ENCODE data around the gene GIMAP5. TPM values are rescaled to one million over a fixed set of nuclear protein-coding genes. Genes with fewer than 3 reads are reported as not detected.

GIMAP5 gene
- total RNA-seq, 1 donor from 2014 or later = 242 TPM

DNA sequence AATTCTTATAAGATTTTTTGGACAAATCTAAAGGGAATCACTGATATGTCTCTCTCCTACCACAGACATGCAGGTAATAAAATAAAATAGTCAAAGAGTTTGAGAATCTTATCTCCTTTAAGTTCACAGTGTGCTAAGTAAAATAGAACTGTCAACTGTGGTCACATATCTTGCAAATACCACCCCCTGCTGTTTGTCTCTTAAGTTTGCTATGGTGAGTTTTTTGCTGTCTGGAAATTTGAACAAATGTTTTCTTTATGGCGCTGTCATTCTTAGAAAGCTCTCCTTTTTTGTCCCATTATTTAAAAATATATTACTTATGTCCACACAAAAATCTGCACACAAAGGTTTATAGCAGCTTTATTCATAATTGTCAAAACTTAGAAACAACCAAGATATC lies 19.6 kb downstream of the GIMAP5 start:
- intact Hi-C loops (cut with micrococcal nuclease) = loop anchor here (1.0 to 10.0 kb wide), 5 partner anchors 309 to 882 kb away; partner anchors contain the start of gene ATP6V0E2

DNA sequence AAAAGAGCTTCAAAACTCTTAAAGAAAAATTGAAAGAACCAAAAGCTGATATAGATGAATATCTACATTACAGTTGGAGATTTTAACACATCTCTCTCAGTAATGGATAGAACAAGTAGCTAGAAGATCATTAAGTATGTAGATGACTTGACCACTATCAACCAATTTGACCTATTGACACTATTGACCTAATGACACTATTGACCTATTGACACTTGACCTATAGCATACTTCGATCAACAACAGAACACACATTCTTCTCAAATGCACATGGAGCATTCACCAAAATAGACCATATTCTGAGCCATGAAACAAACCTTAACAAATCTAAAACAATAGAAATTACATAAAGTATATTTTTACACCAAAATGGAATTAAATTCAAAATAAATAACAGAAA lies 22.3 kb downstream of the GIMAP5 start:
- intact Hi-C loops (cut with micrococcal nuclease) = loop anchor here (10.0 kb wide), 1 partner anchor 885 kb away; the partner anchor contains the start of gene ATP6V0E2

DNA sequence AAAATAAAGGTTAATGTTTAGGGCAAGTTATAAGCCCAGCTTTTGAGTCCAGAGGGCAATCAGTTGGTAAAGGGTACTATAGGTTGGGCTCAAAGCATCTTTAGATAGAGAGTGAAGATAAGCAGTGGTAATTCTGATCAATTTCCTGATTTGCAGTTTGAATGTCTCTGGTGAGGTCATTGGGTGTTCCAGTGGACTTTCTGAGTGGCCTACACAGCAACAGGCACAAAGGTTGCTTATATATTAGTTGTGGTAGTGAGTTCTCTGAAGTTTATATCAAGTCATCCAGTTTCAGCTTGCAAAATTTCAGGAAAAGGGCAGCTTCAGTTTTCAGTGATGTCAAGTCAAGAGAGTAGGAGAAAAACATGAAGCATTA lies 29.1 kb downstream of the GIMAP5 start:
- intact Hi-C loops (cut with micrococcal nuclease) = no loop called here

- intact Hi-C loops (cut with micrococcal nuclease) = loop anchor here (10.0 kb wide), 1 partner anchor 245 kb away; no protein-coding TSS in a partner anchor
Measured at GRCh38 chr7:150769768-150770167, 32.5 kb downstream of the GIMAP5 start.

GRCh38 chr7:150774131-150774530 lies 36.9 kb downstream of the GIMAP5 start:
- intact Hi-C loops (cut with micrococcal nuclease) = loop anchor here (10.0 kb wide), 1 partner anchor 241 kb away; no protein-coding TSS in a partner anchor

GRCh38 chr7:150778014-150778737 lies 41.0 kb downstream of the GIMAP5 start:
- intact Hi-C loops (cut with micrococcal nuclease) = loop anchor here (1.0 to 10.0 kb wide), 5 partner anchors 99 to 491 kb away; no protein-coding TSS in a partner anchor

GRCh38 chr7:150778738-150779301 lies 41.6 kb downstream of the GIMAP5 start:
- intact Hi-C loops (cut with micrococcal nuclease) = loop anchor here (1.0 to 10.0 kb wide), 5 partner anchors 98 to 492 kb away; no protein-coding TSS in a partner anchor

- intact Hi-C loops (cut with micrococcal nuclease) = no loop called here
Measured at GRCh38 chr7:150780292-150780691, 43.1 kb downstream of the GIMAP5 start.

DNA sequence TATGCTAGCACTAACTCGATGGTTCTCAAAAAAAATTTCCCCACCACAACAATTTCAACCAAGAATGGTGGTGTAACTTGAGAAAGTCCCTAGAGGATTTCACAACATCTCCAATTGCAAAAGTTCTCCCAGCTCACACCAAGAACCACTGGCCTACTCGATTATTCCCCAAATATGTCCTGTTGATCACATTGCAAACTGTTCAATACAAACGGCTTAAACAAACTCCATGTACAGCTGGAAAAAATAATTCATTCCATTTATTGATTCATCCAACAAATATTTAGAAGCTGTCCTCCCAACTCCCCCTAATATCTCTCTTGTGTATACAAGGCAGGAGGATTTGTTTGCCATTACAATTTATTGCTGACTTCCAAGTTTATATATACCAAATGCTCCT lies 43.9 kb downstream of the GIMAP5 start:
- intact Hi-C loops (cut with micrococcal nuclease) = no loop called here

DNA sequence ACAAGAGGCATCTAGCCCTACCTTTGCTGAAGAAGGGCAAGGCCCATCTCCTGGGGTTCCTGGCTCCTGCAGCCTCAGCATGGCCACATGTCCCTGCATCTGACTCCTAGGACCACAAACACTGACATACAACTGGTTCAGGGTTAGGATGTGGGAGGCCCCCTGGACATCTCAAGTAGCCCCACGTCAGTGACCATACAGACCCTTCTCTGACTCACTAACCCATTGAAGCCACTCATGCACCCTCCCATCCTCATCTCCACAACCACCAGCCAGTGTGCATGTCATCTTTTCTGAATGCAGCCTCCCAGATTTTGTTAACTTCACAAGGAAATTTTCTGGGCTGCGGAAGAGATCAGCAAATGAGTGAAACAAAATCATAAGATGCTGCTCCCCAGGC lies 44.7 kb downstream of the GIMAP5 start:
- intact Hi-C loops (cut with micrococcal nuclease) = no loop called here

DNA sequence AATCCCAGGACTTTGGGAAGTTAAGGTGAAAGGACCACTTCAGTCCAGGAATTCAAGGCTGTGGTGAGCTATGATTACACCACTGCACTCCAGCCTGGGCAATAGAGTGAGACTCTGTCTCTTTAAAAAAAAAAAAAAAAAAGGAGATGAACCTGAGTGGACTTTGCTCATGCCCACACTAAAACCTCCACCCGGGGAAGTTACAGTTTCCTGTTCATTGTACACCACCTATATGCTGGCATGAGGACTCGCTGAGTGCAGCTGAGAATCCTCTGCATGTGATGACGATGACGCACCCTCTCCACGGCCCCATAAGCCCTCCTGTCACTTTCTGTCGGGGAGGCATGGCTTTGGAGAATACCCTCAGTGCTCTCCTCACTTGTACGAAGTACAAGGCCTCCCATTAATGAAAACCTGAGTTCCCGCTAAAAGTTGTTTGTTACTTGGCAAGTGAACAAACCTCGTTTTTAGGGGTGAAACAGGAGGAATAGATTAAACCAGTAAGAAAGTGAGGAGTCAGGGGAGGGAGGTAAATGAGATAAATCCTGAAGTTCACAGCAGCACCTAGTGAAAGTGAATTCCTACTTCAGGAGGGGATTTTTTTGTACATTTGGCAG lies 47.0 kb downstream of the GIMAP5 start:
- intact Hi-C loops (cut with micrococcal nuclease) = no loop called here

- intact Hi-C loops (cut with micrococcal nuclease) = no loop called here
Measured at GRCh38 chr7:150784954-150785353, 47.7 kb downstream of the GIMAP5 start.

GRCh38 chr7:150787321-150788281 lies 50.4 kb downstream of the GIMAP5 start:
- intact Hi-C loops (cut with micrococcal nuclease) = no loop called here

GRCh38 chr7:150788474-150789269 lies 51.5 kb downstream of the GIMAP5 start:
- intact Hi-C loops (cut with micrococcal nuclease) = no loop called here

DNA sequence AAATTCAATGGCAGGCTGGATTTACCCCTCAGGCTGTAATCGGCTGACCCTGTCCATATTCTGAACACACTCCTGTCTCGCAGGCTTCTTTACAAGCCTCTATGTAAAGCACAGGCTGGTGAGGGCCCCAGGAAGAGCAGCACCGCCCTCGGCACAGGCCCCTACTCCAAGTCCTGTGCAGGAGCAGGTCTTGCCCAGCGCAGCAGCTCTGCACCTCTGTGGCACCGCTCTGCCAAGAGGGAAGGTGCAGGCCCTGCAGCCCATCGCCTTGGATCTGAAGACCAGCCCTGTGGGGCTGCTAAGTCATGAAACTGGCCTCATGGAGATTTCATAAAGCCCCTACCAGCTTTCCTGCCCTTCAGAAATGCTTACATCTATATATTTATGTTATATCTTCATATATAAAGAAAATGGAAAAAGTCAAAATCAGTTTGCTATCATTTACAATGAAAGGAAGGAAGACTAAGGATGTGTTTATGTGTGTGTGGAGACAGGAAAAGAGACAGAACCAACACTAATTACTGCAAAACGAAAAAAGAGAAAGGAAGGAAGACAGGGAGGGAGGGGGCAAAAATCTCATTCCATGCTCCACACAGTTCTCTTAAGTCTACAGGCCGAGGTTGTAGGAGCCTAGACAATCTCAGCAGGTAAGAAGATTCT lies 53.3 kb downstream of the GIMAP5 start:
- intact Hi-C loops (cut with micrococcal nuclease) = loop anchor here (2.0 kb wide), 1 partner anchor 50 kb away; no protein-coding TSS in a partner anchor

GRCh38 chr7:150791304-150791703 lies 54.1 kb downstream of the GIMAP5 start:
- intact Hi-C loops (cut with micrococcal nuclease) = loop anchor here (2.0 kb wide), 1 partner anchor 49 kb away; no protein-coding TSS in a partner anchor

DNA sequence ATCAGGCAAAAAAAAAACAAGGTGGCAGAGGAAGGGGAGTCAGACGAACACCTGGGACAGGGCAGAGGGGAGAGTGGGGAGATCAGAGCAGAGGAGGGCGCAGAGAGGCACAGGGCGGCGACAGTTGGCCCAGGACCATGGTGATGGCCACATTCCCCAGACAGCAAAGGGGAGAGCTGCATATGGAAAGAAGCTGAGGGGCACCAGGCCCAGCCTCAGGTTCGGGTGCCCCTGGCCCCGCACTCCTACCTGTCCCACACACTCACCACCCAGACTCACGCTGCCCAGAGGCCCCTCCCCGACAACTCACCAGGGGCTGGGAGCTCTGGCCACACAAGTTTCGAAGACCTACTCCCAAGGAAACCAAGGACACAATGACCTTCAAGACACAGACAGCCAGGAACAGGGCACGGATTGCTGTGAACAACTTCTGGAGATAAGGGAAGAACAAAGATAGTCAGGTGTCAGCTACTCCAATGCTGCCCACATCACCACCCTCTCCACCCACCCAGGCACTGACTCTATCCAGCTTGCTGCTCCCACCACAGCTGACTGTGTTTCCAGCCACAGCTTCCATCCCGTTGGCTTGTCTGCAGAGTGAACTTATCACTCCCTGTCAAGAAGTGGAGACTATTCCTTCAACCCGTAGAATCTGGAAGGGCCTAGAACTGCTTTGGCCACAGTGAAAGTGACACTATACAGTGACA lies 54.7 kb downstream of the GIMAP5 start:
- intact Hi-C loops (cut with micrococcal nuclease) = loop anchor here (2.0 kb wide), 1 partner anchor 49 kb away; no protein-coding TSS in a partner anchor

Measured in T-helper 1 cell treated with Interleukin-12 subunit alpha and Interleukin-12 subunit beta and Interleukin-4 antibody, amounts not matched to agents 30 ng/mL and 1 ng/mL, for 36 hours (primary cell).